B cell (primary cell): ENCODE measurements around the gene TMEM131. TPM values are rescaled to one million over a fixed set of nuclear protein-coding genes. Genes with fewer than 3 reads are reported as not detected.

Source experiments
- ATAC-seq: fragments of 200-7000 bp; cut with Tn5 transposase; one replicate; pipeline ENCODE4 v1.10.0; 2021; ENCODE audit warnings: low read depth, mild to moderate bottlenecking, moderate number of reproducible peaks, moderate library complexity
- CTCF ChIA-PET: fragments of 350-600 bp; sonication (Branson Sonifier 250); formaldehyde crosslinking; loops from one replicate; lab custom pipeline; 2021; ENCODE audit warnings: antibody characterized with exemption, inconsistent platforms; lab: Charles Lee
- POLR2A ChIA-PET: fragments of 350-600 bp; sonication (Branson Sonifier 250); formaldehyde crosslinking; loops from one replicate; lab custom pipeline; 2021; ENCODE audit warnings: antibody characterized with exemption; lab: Charles Lee
- DNase-seq: peaks from one replicate; pipeline ENCODE4 v3.0.0; 2013
- H2AFZ ChIP-seq: 2 replicates; pipeline ENCODE4 v1.6.1; 2012; ENCODE audit warnings: mild to moderate bottlenecking, low read depth, low read length; ENCODE audit not compliant: insufficient read depth, poor library complexity, severe bottlenecking
- H3K27ac ChIP-seq, 2 donors: 1 replicate in 1 of 2; 2 replicates in 1 of 2; pipeline ENCODE4 v1.5.1; 2012 to 2013; ENCODE audit warnings: low read length in 2 of 2, mild to moderate bottlenecking in 2 of 2, moderate library complexity in 1 of 2
- H3K27me3 ChIP-seq, 4 experiments: fragments of 200-600 bp in 1 of 4; sonication (generic) in 1 of 4; replicated peaks in 1 of 4; 1 replicate in 2 of 4; 2 replicates in 2 of 4; pipeline versions ENCODE4 v1.6.1 to v1.7.0; 2013 to 2016; ENCODE audit warnings: low read length in 3 of 4, mild to moderate bottlenecking in 2 of 4, mixed read lengths in 1 of 4, moderate library complexity in 1 of 4; ENCODE audit not compliant: insufficient read depth in 4 of 4, control insufficient read depth in 3 of 4; ENCODE audit errors: control extremely low read depth in 1 of 4
- H3K36me3 ChIP-seq, 2 experiments: replicated peaks in 1 of 2; 1 replicate in 1 of 2; 2 replicates in 1 of 2; pipeline versions ENCODE4 v1.6.1 to v1.7.1; 2013; ENCODE audit warnings: low read length in 1 of 2; ENCODE audit not compliant: insufficient read depth in 2 of 2, control insufficient read depth in 1 of 2; ENCODE audit errors: control extremely low read depth in 1 of 2, extremely low read depth in 1 of 2
- H3K4me1 ChIP-seq, 2 donors: fragments of 200-600 bp in 1 of 2; sonication (generic) in 1 of 2; 1 replicate in 1 of 2; 2 replicates in 1 of 2; pipeline versions ENCODE4 v1.5.1 to v1.6.1; 2013 to 2017; ENCODE audit warnings: low read length in 2 of 2; ENCODE audit not compliant: control insufficient read depth in 2 of 2, insufficient read depth in 2 of 2
- H3K4me2 ChIP-seq: replicated peaks from 2 replicates; pipeline ENCODE3; 2012; ENCODE audit warnings: mild to moderate bottlenecking, low read depth, low read length; ENCODE audit not compliant: poor library complexity, severe bottlenecking
- H3K4me3 ChIP-seq, 5 experiments: fragments of 200-600 bp in 1 of 5; sonication (generic) in 1 of 5; 1 replicate in 3 of 5; 2 replicates in 2 of 5; pipeline versions ENCODE4 v1.5.1 to v1.7.0; 2011 to 2016; ENCODE audit warnings: low read length in 4 of 5, mild to moderate bottlenecking in 4 of 5, low read depth in 2 of 5, control low read depth in 1 of 5, moderate library complexity in 1 of 5; ENCODE audit not compliant: insufficient read depth in 1 of 5; ENCODE audit errors: control extremely low read depth in 1 of 5, extremely low read depth in 1 of 5
- H3K79me2 ChIP-seq: fragments of 200-600 bp; sonication (generic); one replicate; pipeline ENCODE4 v1.6.0; 2016; ENCODE audit warnings: low read length; ENCODE audit not compliant: control insufficient read depth, insufficient read depth
- H3K9ac ChIP-seq: fragments of 200-600 bp; sonication (generic); 2 replicates; pipeline ENCODE4 v1.6.1; 2017; ENCODE audit warnings: mild to moderate bottlenecking, low read length, moderate library complexity
- H3K9me3 ChIP-seq, 3 donors: one replicate each; pipeline versions ENCODE4 v1.6.1 to v1.7.1; 2013; ENCODE audit warnings: low read length in 2 of 3; ENCODE audit not compliant: control insufficient read depth in 2 of 3, insufficient read depth in 1 of 3; ENCODE audit errors: control extremely low read depth in 1 of 3
- H4K20me1 ChIP-seq: 2 replicates; pipeline ENCODE4 v1.6.0; 2012; ENCODE audit warnings: mild to moderate bottlenecking, low read length; ENCODE audit not compliant: insufficient read depth, control insufficient read depth, poor library complexity, severe bottlenecking
- H3K27ac Mint-ChIP-seq: one replicate; pipeline ENCODE4 v1.8.0; 2021; ENCODE audit warnings: mixed read lengths
- H3K27me3 Mint-ChIP-seq: one replicate; pipeline ENCODE4 v1.8.0; 2021; ENCODE audit warnings: mixed read lengths
- H3K4me1 Mint-ChIP-seq: one replicate; pipeline ENCODE4 v1.8.0; 2021; ENCODE audit warnings: mixed read lengths
- H3K4me3 Mint-ChIP-seq: one replicate; pipeline ENCODE4 v1.8.0; 2021; ENCODE audit warnings: mixed read lengths
- H3K9me3 Mint-ChIP-seq: one replicate; pipeline ENCODE4 v1.8.0; 2022; ENCODE audit warnings: mixed read lengths; ENCODE audit not compliant: insufficient read depth
- EZH2 ChIP-seq: IDR thresholded peaks from 2 replicates; pipeline ENCODE4 v1.6.1; 2012; ENCODE audit warnings: borderline replicate concordance, low read depth, mild to moderate bottlenecking, moderate library complexity, low read length; ENCODE audit not compliant: insufficient read depth, poor library complexity, severe bottlenecking
- WGBS: methylation state at CpG from one replicate; pipeline ENCODE4 v1.1.5; 2013; ENCODE audit warnings: missing lambda C conversion rate; ENCODE audit not compliant: insufficient coverage; 5-methylcytosine and 5-hydroxymethylcytosine counted together
- intact Hi-C: fragments of 100-400 bp; cut with micrococcal nuclease; formaldehyde crosslinking; loops from one replicate; pipeline ENCODE4 v1.10.0; 2022
- polyA plus RNA-seq: library from polyadenylated mRNA; depleted of rRNA; stranded (reverse); fragments of >200 nt; gene quantifications from 2 replicates; pipeline ENCODE4 v1.2.3, GENCODE V29; 2012
- total RNA-seq, 2 donors: library from RNA; stranded (reverse); fragments of 120-200 nt in 1 of 2; gene quantifications; 1 replicate in 1 of 2; 2 replicates in 1 of 2; pipeline versions ENCODE4 v1.2.3 to v1.2.4, GENCODE V29; 2013 to 2022
- TF ChIP-seq, protein P1 (sequence below): fragments of 200-600 bp; IDR thresholded peaks from one replicate; pipeline ENCODE4 v1.8.0; 2022; ENCODE audit warnings: antibody characterized with exemption, mild to moderate bottlenecking

Gene TMEM131
- total and polyA plus RNA-seq, 2 donors (not counting 1 experiment from before 2014, with no cell fraction given), result 24.3 to 101 TPM

DNA sequence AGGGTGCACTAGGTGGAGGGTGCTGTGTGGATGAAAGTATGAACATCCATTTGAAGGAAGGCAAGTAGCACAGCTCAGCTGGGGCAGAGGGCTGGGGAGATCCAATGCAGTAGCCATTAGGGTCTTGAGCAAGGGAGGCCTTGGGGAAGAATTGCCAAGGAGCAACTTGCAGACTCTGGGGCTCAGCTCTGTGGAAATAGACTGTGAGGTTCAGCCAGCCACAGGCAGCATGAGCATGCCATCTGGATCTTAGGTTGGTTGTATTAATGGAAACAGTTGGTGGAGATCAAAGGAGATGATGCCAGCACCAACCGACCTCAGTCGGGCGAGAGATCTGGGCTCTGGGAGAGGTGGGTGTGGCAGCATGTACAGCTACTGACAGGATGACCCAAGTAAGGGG is 276.8 kb downstream of the TMEM131 start:
- DNase-seq, result no peak
- Histone ChIP-seq H3K9ac (peak overlapping the region; percentile 48), H3K9me3 (peaks cover 0 to 11% (median 0%) of the 10 kb centered on the region in 3 donors), H3K4me1 (peaks cover 19 to 20% of the 10 kb centered on the region in 2 donors), H3K4me2 (peak overlapping the region; percentile 73), H3K36me3 (no peaks in the 10 kb centered on the region), H3K4me3 (peak overlapping the region in 4 of 5 experiments; percentile 7 to 48 (median 28)), H3K79me2 (peaks cover 8% of the 10 kb centered on the region), H4K20me1 (no peaks in the 10 kb centered on the region), H3K27ac (peak overlapping the region; percentile 53 to 60), H3K27me3 (no peaks in the 10 kb centered on the region), H2AFZ (peak overlapping the region; percentile 90)
- ChIA-PET POLR2A (no interaction called here), CTCF (interaction anchor here (0.6 to 1.5 kb wide), 6 partner anchors 19 to 1445 kb away, joined by 3 to 12 read pairs (median 4); no protein-coding TSS in a partner anchor)
- intact Hi-C loops, result no loop called here
- H3K27me3 Mint-ChIP-seq, result no peaks in the 10 kb centered on the region
- peaks cover 32% of the 10 kb centered on the region for H3K4me1 Mint-ChIP-seq
- peak overlapping the region; percentile 96 for H3K27ac Mint-ChIP-seq
- WGBS, result 7% methylated on average over 3 of the region's 3 CpGs
- peak overlapping the region; percentile 89 for H3K4me3 Mint-ChIP-seq
- peak; percentile 36 for ATAC-seq
- H3K9me3 Mint-ChIP-seq, result no peaks in the 10 kb centered on the region
- TF ChIP-seq, protein P1, sequence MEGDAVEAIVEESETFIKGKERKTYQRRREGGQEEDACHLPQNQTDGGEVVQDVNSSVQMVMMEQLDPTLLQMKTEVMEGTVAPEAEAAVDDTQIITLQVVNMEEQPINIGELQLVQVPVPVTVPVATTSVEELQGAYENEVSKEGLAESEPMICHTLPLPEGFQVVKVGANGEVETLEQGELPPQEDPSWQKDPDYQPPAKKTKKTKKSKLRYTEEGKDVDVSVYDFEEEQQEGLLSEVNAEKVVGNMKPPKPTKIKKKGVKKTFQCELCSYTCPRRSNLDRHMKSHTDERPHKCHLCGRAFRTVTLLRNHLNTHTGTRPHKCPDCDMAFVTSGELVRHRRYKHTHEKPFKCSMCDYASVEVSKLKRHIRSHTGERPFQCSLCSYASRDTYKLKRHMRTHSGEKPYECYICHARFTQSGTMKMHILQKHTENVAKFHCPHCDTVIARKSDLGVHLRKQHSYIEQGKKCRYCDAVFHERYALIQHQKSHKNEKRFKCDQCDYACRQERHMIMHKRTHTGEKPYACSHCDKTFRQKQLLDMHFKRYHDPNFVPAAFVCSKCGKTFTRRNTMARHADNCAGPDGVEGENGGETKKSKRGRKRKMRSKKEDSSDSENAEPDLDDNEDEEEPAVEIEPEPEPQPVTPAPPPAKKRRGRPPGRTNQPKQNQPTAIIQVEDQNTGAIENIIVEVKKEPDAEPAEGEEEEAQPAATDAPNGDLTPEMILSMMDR, result no peak
- TF ChIP-seq EZH2, result no peak

DNA sequence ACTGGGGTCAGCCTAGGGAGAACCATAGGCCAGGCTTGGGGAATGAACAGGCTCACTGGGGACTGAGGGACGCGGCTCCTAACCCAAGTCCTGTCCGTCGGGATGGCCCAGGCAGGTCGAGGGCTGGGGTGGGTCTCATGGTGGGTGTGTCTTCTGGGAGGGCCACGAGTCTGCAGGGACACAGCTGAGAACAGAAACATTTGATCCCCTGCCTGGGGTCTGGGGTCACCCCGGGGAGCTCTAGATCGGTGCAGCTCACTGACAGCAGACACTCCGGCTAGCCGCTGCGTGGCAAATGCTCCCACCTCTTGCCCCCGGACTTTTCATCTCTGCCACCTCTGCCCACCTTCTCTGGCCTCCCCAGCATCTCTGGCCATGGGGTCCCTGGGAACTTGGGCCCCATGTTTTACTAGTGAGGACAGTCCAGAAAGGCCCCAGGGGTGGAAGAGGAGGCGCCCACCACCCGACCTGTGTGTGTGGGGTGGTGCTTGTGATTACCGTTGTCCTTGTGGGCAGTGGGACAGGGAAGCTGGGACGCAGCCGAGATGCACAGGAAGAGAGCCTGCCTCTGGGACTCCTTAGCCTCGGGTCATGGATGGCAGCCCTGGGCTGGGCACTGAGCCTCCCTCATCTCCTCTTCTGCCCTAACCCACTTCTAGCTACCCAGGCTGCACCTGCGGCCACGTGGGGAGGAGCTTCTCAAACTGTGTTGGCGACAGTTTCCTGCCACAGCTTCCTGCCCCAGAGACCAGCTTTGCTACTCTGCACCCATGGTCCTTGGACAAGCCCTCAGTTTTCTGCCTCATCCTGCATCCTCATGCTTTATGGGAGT is 277.5 kb downstream of the TMEM131 start:
- peaks cover 26 to 27% of the 10 kb centered on the region in 2 donors for H3K4me1 ChIP-seq
- H3K79me2 ChIP-seq, result peaks cover 11% of the 10 kb centered on the region
- Mint-ChIP-seq H3K27me3 (no peaks in the 10 kb centered on the region), H3K4me1 (peaks cover 38% of the 10 kb centered on the region), H3K27ac (peak overlapping the region; percentile 96), H3K9me3 (no peaks in the 10 kb centered on the region), H3K4me3 (peak overlapping the region; percentile 89)
- no peaks in the 10 kb centered on the region for H3K36me3 ChIP-seq
- peak overlapping the region; percentile 48 for H3K9ac ChIP-seq
- no peaks in the 10 kb centered on the region for H4K20me1 ChIP-seq
- TF ChIP-seq, protein P1, result no peak
- TF ChIP-seq EZH2, result no peak
- intact Hi-C loops, result no loop called here
- H2AFZ ChIP-seq, result peak overlapping the region; percentile 90
- POLR2A ChIA-PET, result no interaction called here
- 73% methylated on average over 17 of the region's 21 CpGs for WGBS
- peak overlapping the region in 4 of 5 experiments; percentile 7 to 48 (median 28) for H3K4me3 ChIP-seq
- DNase-seq (peak; percentile 63), ATAC-seq (peak; percentile 90)
- CTCF ChIA-PET, result interaction anchor here (0.6 to 1.5 kb wide), 8 partner anchors 9 to 1446 kb away, joined by 3 to 12 read pairs (median 4); no protein-coding TSS in a partner anchor
- H3K9me3 ChIP-seq, result peaks cover 0 to 14% (median 0%) of the 10 kb centered on the region in 3 donors
- H3K27ac ChIP-seq, result peak overlapping the region; percentile 53 to 60
- H3K4me2 ChIP-seq, result peak overlapping the region; percentile 73
- H3K27me3 ChIP-seq, result no peaks in the 10 kb centered on the region
